Loucy (cell line): ENCODE results near the gene DCP1B.

Source experiments
- H2AFZ ChIP-seq: fragments of 200-600 bp; sonication (generic); 2 replicates; pipeline ENCODE4 v1.6.0; 2016; ENCODE audit warnings: antibody characterized with exemption, mild to moderate bottlenecking, low read length, moderate library complexity
- H3F3A ChIP-seq: fragments of 200-600 bp; 2 replicates; pipeline ENCODE4 v1.6.0; 2016; ENCODE audit warnings: antibody characterized with exemption, low read depth, mild to moderate bottlenecking
- H3K27me3 ChIP-seq: fragments of 200-600 bp; sonication (generic); 2 replicates; pipeline ENCODE4 v1.6.1; 2014; ENCODE audit warnings: low read length, mild to moderate bottlenecking; ENCODE audit not compliant: insufficient read depth, poor library complexity, severe bottlenecking
- H3K36me3 ChIP-seq: fragments of 200-600 bp; sonication (generic); 2 replicates; pipeline ENCODE4 v1.6.1; 2016; ENCODE audit warnings: low read length; ENCODE audit not compliant: insufficient read depth
- H3K4me1 ChIP-seq: fragments of 200-600 bp; sonication (generic); 2 replicates; pipeline ENCODE4 v1.5.1; 2014; ENCODE audit warnings: low read length, mild to moderate bottlenecking; ENCODE audit not compliant: insufficient read depth, poor library complexity, severe bottlenecking
- H3K4me2 ChIP-seq: fragments of 200-600 bp; sonication (generic); 2 replicates; pipeline ENCODE4 v1.6.0; 2014; ENCODE audit warnings: antibody characterized with exemption, low read length, low read depth, mild to moderate bottlenecking; ENCODE audit not compliant: poor library complexity, severe bottlenecking
- H3K4me3 ChIP-seq: fragments of 200-600 bp; sonication (generic); 2 replicates; pipeline ENCODE4 v1.5.1; 2014; ENCODE audit warnings: low read length, mild to moderate bottlenecking, mixed read lengths; ENCODE audit not compliant: poor library complexity, severe bottlenecking
- H3K79me2 ChIP-seq: fragments of 200-600 bp; sonication (generic); 2 replicates; pipeline ENCODE4 v1.6.1; 2014; ENCODE audit warnings: low read length; ENCODE audit not compliant: insufficient read depth
- H3K9ac ChIP-seq: fragments of 200-600 bp; sonication (generic); 2 replicates; pipeline ENCODE4 v1.6.0; 2014; ENCODE audit warnings: mild to moderate bottlenecking, low read depth, low read length, moderate library complexity; ENCODE audit not compliant: poor library complexity, severe bottlenecking
- H3K9me2 ChIP-seq: fragments of 200-600 bp; sonication (generic); replicated peaks from 2 replicates; pipeline ENCODE4 v1.6.1; 2016; ENCODE audit warnings: low read depth, low read length, mixed read lengths
- H3K9me3 ChIP-seq: fragments of 200-600 bp; sonication (generic); 2 replicates; pipeline ENCODE4 v1.6.1; 2014; ENCODE audit warnings: mild to moderate bottlenecking, antibody characterized with exemption, low read length, low read depth; ENCODE audit not compliant: insufficient read depth
- H4K20me1 ChIP-seq: fragments of 200-600 bp; sonication (generic); 2 replicates; pipeline ENCODE4 v1.6.0; 2014; ENCODE audit warnings: antibody characterized with exemption, low read length, mild to moderate bottlenecking; ENCODE audit not compliant: insufficient read depth, poor library complexity, severe bottlenecking
- EZH2phosphoT487 ChIP-seq: fragments of 200-600 bp; IDR thresholded peaks from 2 replicates; pipeline ENCODE4 v1.6.1; 2018; ENCODE audit warnings: antibody characterized with exemption, mild to moderate bottlenecking, moderate library complexity, borderline replicate concordance
- TF ChIP-seq, protein P1 (sequence below): fragments of 200-600 bp; sonication (generic); conservative IDR thresholded peaks from 2 replicates; pipeline ENCODE4 v1.5.1; 2014; ENCODE audit warnings: mild to moderate bottlenecking, antibody characterized with exemption, low read length

The DCP1B gene

GRCh38 chr12:2046957-2047356, 42.7 kb upstream of the DCP1B start:
- H3K9ac ChIP-seq, result no peak overlapping the region
- H3K4me2 ChIP-seq, result no peak overlapping the region
- TF ChIP-seq, protein P1, sequence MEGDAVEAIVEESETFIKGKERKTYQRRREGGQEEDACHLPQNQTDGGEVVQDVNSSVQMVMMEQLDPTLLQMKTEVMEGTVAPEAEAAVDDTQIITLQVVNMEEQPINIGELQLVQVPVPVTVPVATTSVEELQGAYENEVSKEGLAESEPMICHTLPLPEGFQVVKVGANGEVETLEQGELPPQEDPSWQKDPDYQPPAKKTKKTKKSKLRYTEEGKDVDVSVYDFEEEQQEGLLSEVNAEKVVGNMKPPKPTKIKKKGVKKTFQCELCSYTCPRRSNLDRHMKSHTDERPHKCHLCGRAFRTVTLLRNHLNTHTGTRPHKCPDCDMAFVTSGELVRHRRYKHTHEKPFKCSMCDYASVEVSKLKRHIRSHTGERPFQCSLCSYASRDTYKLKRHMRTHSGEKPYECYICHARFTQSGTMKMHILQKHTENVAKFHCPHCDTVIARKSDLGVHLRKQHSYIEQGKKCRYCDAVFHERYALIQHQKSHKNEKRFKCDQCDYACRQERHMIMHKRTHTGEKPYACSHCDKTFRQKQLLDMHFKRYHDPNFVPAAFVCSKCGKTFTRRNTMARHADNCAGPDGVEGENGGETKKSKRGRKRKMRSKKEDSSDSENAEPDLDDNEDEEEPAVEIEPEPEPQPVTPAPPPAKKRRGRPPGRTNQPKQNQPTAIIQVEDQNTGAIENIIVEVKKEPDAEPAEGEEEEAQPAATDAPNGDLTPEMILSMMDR, result no peak
- TF ChIP-seq EZH2phosphoT487, result no peak
- no peaks in the 10 kb centered on the region for H3K9me2 ChIP-seq
- H4K20me1 ChIP-seq, result no peaks in the 10 kb centered on the region
- H3K4me3 ChIP-seq, result no peak overlapping the region
- no peaks in the 10 kb centered on the region for H3K4me1 ChIP-seq
- no peaks in the 10 kb centered on the region for H3K79me2 ChIP-seq
- no peaks in the 10 kb centered on the region for H3K9me3 ChIP-seq
- no peaks in the 10 kb centered on the region for H3F3A ChIP-seq
- H2AFZ ChIP-seq, result no peak overlapping the region
- H3K27me3 ChIP-seq, result peaks cover 15% of the 10 kb centered on the region
- no peaks in the 10 kb centered on the region for H3K36me3 ChIP-seq

- Histone ChIP-seq H3K9me3 (no peaks in the 10 kb centered on the region), H3K79me2 (no peaks in the 10 kb centered on the region), H3K4me3 (no peak overlapping the region), H3K36me3 (no peaks in the 10 kb centered on the region), H3K9me2 (no peaks in the 10 kb centered on the region), H4K20me1 (no peaks in the 10 kb centered on the region), H3K4me2 (no peak overlapping the region), H3K4me1 (no peaks in the 10 kb centered on the region), H3K27me3 (peaks cover 5% of the 10 kb centered on the region), H2AFZ (no peak overlapping the region), H3K9ac (no peak overlapping the region), H3F3A (no peaks in the 10 kb centered on the region)
- no peak for TF ChIP-seq EZH2phosphoT487
- TF ChIP-seq, protein P1, result no peak
These were observed 39.9 kb upstream of the DCP1B start for GRCh38 chr12:2044165-2044564.

DNA sequence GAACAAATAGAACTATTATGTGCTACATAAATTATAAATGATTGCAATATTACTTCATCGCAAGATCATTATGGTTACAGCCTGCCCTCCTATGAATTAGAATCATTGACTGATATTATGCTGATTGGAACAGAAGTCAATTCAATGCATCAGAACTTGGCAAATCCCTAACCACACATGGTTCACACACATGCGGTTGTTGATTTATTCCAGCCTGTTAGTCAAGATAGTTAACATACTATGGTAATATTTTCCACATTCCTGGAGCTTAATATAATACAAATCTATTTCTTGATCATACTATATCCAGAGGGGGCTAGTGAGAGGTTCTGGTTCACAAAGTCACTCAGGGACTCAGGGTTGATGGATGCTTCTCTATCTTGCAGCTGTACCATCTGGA, 38.8 kb upstream of the DCP1B start:
- Histone ChIP-seq H3F3A (no peaks in the 10 kb centered on the region), H3K9ac (no peak overlapping the region), H3K27me3 (peaks cover 15% of the 10 kb centered on the region), H2AFZ (no peak overlapping the region), H3K9me3 (no peaks in the 10 kb centered on the region), H3K9me2 (no peaks in the 10 kb centered on the region), H3K79me2 (no peaks in the 10 kb centered on the region), H3K4me1 (no peaks in the 10 kb centered on the region), H3K4me2 (no peak overlapping the region), H3K36me3 (no peaks in the 10 kb centered on the region), H4K20me1 (no peaks in the 10 kb centered on the region), H3K4me3 (no peak overlapping the region)
- no peak for TF ChIP-seq EZH2phosphoT487
- TF ChIP-seq, protein P1, result no peak
